H1 (cell line): Measurements from ENCODE around the gene TNS1. TPM values are rescaled to one million over a fixed set of nuclear protein-coding genes. Genes with fewer than 3 reads are reported as not detected.

ENCODE experiments used
- CHD1 ChIP-seq: IDR thresholded peaks from 2 replicates; pipeline ENCODE4 v1.6.1; 2012; ENCODE audit warnings: low read depth, low read length, improper control_type of control experiment
- E2F6 ChIP-seq: IDR thresholded peaks from 2 replicates; pipeline ENCODE4 v1.6.1; 2012; ENCODE audit warnings: inconsistent platforms
- FOSL1 ChIP-seq: IDR thresholded peaks from 2 replicates; pipeline ENCODE4 v1.6.1; 2011; ENCODE audit warnings: mild to moderate bottlenecking, low read depth, low read length, moderate library complexity; ENCODE audit not compliant: insufficient read depth
- GABPA ChIP-seq: IDR thresholded peaks from 2 replicates; pipeline ENCODE4 v1.6.1; 2011; ENCODE audit warnings: mild to moderate bottlenecking, low read length, moderate library complexity, borderline replicate concordance; ENCODE audit not compliant: insufficient read depth
- GTF2F1 ChIP-seq: IDR thresholded peaks from 2 replicates; pipeline ENCODE4 v1.6.1; 2012; ENCODE audit warnings: low read depth, low read length, improper control_type of control experiment, borderline replicate concordance
- MAFK ChIP-seq: IDR thresholded peaks from 2 replicates; pipeline ENCODE4 v1.6.1; 2012; ENCODE audit warnings: low read depth, mild to moderate bottlenecking, improper control_type of control experiment, low read length
- POLR2AphosphoS5 ChIP-seq: IDR thresholded peaks from 2 replicates; pipeline ENCODE4 v1.6.1; 2011; ENCODE audit warnings: low read depth, low read length
- SP2 ChIP-seq: IDR thresholded peaks from 2 replicates; pipeline ENCODE4 v1.6.1; 2012; ENCODE audit warnings: mild to moderate bottlenecking, low read length, inconsistent platforms
- ZNF274 ChIP-seq: IDR thresholded peaks from 2 replicates; pipeline ENCODE4 v1.7.0; 2012; ENCODE audit warnings: low read length, borderline replicate concordance; ENCODE audit errors: extremely low read depth
- polyA plus RNA-seq, 7 experiments: library from polyadenylated mRNA; depleted of rRNA in 3 of 7; stranded (reverse) in 5 of 7; unstranded in 2 of 7; fragments of >200 nt in 5 of 7; fragments of 200-250 nt in 2 of 7; gene quantifications; 1 replicate in 5 of 7; 2 replicates in 1 of 7; 4 replicates in 1 of 7; pipeline versions ENCODE4 v1.2.1 to v1.2.3, GENCODE V29; 2011 to 2013; ENCODE audit warnings: missing spikeins in 2 of 7, mixed read lengths in 2 of 7
- total RNA-seq: library from RNA; stranded (reverse); fragmentation: NEBNext Ultra II Directional; extraction: Animal tissue kit (Norgen Biotek cat#: 25700); gene quantifications from 2 replicates; pipeline ENCODE4 v1.2.1, GENCODE V29; 2021

The TNS1 gene
- total and polyA plus RNA-seq, 2 of the 8 experiments (the other 6 are each of a cell fraction or from before 2014, with no cell fraction given): 1.5 to 5.1 TPM

GRCh38 chr2:217790681-217791392, 212.0 kb downstream of the TNS1 start (continued):
- no peak for TF ChIP-seq E2F6
- TF ChIP-seq FOSL1: no peak
- TF ChIP-seq GABPA: no peak
- TF ChIP-seq CHD1: no peak
- no peak for TF ChIP-seq ZNF274
- TF ChIP-seq GTF2F1: no peak
- no peak for TF ChIP-seq POLR2AphosphoS5
- no peak for TF ChIP-seq SP2
- no peak for TF ChIP-seq MAFK
